SK-MEL-5 (cell line): ENCODE data around the gene A1BG. TPM values are rescaled to one million over a fixed set of nuclear protein-coding genes. Genes with fewer than 3 reads are reported as not detected.
A peak's percentile ranks its signal among the peaks of the same experiment; 100 is the strongest.

Experiments
- DNase-seq: peaks from one replicate; pipeline ENCODE4 v3.0.0-alpha.2; 2016; ENCODE audit warnings: low read depth, low spot score
- in situ Hi-C: cut with HindIII; loops from 2 replicates; pipeline ENCODE4 v1.10.0; 2016; ENCODE audit warnings: low sequenced_read_pairs, high pct_unique_total_duplicates, low pct_unique_long_range_greater_than_20kb
- polyA plus RNA-seq, 2 experiments: library from polyadenylated mRNA; depleted of rRNA; stranded (reverse); fragments of >200 nt; gene quantifications; 2 replicates each; pipeline ENCODE4 v1.2.3, GENCODE V29; 2015
- total RNA-seq: library from RNA; depleted of rRNA; stranded (reverse); fragments of >200 nt; shearing (Covaris generic); gene quantifications from 2 replicates; pipeline ENCODE4 v1.2.3, GENCODE V29; 2014; rRNA removed

A1BG gene, protein sequence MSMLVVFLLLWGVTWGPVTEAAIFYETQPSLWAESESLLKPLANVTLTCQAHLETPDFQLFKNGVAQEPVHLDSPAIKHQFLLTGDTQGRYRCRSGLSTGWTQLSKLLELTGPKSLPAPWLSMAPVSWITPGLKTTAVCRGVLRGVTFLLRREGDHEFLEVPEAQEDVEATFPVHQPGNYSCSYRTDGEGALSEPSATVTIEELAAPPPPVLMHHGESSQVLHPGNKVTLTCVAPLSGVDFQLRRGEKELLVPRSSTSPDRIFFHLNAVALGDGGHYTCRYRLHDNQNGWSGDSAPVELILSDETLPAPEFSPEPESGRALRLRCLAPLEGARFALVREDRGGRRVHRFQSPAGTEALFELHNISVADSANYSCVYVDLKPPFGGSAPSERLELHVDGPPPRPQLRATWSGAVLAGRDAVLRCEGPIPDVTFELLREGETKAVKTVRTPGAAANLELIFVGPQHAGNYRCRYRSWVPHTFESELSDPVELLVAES
- 18.7 and 23.4 TPM in 2 replicates for total RNA-seq
- 29.3 and 65.7 TPM in 2 replicates for polyA plus RNA-seq (2015; cell fraction: cytosol; rRNA removed)
- 10.4 and 17.9 TPM in 2 replicates for polyA plus RNA-seq (2015; cell fraction: nucleus; rRNA removed)

DNA sequence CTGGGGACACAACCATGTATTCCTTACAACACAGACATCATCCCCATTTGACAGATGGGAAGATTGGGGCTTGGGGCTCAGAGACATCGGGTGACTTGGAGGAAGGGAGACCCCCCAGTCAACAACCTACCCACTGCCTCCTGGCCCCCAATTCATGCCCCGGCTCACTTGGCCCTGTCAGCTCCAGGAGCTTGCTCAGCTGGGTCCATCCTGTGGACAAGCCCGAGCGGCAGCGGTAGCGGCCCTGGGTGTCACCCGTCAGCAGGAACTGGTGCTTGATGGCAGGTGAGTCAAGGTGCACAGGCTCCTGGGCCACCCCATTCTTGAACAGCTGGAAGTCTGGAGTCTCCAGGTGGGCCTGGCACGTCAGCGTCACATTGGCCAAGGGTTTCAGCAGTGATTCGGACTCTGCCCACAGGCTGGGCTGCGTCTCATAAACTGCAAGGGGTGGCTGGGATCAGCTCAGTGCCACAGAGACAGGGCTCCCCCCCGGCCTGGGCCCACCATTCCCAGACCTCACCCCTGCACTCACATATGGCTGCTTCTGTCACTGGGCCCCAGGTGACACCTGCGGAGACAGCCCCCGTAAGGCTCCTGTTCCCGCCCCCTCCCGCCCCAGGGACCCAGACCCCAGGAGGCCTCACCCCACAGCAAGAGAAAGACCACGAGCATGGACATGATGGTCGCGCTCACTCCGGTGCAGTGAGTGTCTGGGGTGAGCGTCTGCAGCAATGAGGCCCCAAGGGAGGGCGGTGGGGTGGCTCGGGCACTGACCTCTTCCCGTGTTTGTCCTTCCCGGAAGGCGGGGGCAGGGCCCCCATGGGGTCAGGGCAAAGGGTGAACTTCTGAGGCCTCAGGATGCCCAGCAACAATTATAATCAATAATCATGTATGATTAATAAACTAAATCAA lies at the start of gene A1BG:
TSS of gene A1BG (minus strand) at position 733 of the 912 bp plus-strand sequence. CDS start at position 678, 55 bp downstream.
- no peak for DNase-seq
- in situ Hi-C loops = no loop called here

DNA sequence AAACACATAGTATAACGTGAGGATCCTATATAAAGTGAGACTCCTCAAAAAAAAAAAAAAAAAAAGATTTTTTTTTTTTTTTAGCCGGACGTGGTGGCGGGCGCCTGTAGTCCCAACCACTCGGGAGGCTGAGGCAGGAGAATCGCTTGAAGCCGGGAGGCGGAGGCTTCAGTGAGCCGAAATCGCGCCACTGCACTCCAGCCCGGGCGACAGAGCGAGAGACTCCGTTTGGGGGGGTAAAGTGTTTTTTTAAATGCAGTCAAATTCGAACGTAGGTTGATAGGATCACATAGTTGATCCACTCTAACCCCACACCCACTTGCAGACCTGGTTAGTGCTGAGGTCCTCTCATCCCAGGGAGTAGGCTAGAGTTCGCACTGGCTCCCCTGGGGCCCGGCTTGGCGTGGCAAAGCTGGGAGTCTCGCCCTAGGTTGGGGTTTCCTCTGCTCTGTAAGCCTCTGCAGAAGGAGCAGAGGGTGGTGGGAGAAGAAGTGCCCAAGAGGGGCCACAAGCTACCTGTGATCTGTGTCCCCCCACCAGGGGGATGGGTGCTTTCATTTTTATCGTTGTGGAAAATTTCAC lies 48.6 kb upstream of the A1BG start:
- no peak for DNase-seq
- in situ Hi-C loops = no loop called here

DNA sequence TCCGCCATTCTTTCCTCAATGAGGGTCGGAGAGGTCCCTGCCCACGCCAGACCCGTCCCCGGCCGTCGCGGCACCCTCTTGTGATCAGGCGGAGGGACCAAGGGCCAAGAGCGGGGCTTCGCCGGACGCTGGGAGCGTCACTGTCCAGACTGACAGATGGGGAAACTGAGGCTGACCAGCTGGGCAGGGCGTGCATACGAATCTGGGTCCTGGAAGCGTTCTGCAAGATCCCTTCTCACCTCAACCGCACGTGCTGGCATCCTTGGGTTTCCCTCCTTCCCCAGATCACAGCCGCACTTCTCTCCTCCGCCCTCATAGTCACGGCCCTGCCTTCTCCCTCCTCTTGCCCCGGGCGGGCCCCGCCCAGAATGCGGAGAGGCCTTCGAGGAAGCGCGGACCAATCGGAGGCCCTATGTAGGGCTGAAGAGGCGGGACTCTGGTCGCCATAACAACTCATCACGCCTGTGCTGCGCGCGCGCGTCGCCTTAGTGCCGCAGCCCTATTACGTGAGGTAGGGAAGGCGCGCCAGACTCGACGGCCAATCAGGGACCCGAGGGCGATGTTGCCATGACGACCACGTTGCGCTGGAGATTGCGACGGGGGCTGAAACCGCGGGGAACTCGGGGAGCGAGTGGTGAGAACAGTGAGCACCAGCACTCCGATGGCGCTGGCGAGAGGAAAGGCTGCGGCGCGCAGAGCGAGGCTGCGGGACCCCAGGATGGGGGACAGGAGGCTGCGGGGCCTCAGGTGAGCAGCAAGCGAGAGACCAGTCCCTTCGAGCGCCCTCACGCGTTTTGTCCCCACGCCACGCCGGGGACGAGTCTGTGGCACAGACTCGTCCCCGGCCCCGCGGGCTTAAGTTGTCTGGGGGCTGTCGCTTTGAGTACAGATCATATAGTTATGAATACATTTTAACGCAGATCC lies 47.9 kb upstream of the A1BG start:
- in situ Hi-C loops = no loop called here

DNA sequence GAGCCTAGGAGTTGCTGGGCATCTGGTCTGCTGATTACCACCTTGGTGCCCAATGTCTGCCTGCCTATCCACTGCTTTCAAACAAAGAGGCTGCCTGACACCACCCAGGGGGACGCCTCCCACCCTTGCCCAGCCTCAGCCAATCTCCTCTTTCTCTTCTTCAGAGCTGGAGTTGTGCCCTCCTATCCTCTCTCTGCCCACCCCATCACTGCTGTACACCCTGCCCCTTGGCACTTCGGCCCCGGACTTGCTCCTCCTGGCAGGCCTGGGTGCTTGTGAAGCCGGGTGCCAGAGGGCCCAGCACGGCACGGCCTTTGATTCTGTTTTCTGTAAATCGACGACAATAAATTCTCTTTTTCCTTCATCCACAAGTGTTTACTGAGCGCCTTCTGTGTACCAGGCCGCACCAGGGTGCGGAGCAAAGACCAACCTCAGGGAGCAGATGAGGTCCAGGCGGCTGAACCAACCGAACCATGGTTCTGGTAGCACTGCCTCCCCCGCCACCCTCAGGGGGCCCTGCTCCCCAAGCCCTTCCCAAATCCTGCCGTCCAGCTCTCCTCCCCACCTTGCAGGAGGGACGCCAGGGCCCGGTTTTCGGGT lies 47.1 kb upstream of the A1BG start:
- in situ Hi-C loops = no loop called here
- DNase-seq = no peak

More for the DNA sequence above, 47.9 kb upstream of the A1BG start:
- peak; percentile 98 for DNase-seq

DNA sequence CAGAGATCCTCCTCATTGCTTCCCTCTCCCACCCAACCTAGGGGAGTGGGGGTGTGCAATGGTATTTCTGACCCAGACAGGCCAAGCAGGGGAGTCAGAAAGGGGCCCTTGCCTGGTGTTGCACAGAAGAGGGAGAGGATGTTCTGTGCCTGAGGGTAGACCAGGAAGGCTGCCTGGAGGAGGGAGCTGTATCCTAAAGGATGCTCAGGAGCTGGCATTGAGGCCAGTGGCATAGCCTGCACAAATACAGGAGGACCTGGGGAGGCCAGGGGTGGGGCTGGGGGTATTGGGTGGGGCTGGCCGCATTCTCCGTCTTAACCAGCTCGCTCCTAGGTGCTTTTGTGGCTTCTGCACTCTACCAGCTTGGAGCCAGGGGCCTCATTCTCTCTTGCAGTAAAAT lies 46.6 kb upstream of the A1BG start:
- DNase-seq = no peak
- in situ Hi-C loops = no loop called here

DNA sequence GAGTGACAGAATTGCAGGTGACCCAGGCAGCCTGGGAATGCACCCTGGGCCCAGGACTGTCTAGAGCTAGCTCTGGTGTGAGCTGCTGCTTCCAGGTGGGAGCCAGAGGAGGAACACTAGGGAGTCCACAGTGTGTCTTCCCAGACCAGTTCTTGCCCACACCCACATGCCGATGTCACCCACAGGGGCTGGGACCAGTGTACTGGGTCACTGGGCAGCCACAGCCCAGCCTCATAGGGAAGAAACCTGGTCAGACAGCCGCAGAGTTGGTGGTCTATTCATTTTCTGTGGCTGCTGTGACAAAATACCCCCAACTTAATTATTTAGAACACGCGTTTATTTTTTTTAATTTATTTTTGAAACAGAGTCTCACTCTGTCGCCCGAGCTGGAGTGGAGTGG lies 45.3 kb upstream of the A1BG start:
- in situ Hi-C loops = no loop called here

DNA sequence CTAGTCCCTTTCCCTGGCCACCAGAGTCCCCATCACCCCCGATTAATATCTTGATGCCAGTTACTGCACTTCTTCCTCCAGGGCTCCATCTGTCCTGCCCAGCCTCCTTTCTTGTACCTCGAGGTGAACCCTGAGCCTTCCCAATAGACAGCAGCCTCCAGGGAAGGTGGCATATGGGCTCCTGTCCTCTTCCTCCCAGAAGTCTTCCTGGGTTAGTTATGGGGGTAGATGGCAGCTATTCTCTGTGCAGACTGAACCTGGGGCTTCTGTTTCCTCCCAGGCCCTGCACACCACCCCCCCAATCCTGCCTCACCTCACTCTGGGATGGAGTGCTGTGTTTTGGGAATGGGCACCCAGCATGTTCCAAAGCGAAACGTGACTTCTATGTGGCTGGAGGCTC lies 44.8 kb upstream of the A1BG start:
- in situ Hi-C loops = no loop called here
- no peak for DNase-seq

More for the DNA sequence above, 45.3 kb upstream of the A1BG start:
- no peak for DNase-seq

DNA sequence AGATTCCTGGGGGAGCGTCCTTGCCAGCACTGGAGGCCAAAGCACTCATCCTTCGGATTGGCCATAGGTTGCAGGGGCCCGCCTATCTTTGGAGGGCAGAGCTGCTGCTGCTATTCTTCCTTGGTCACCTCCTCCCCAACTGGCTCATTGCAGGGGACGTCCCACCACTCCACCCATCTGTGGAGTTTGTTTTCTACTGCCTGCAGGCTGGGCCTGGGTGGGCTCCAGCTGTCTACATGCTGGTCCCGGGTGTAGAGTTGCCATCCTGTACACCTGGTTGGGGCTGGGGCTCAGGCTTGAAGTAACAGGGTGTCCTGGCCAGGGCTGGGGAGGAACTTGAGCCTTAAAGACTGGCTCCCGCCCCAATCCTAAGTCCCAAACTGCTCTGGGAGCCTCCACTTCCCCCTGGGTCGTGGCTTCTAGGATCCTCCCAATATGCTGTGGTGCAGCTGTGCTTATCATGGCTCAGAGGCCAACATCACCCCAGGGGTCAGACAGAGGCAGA lies 44.3 kb upstream of the A1BG start:
- no peak for DNase-seq
- in situ Hi-C loops = no loop called here

DNA sequence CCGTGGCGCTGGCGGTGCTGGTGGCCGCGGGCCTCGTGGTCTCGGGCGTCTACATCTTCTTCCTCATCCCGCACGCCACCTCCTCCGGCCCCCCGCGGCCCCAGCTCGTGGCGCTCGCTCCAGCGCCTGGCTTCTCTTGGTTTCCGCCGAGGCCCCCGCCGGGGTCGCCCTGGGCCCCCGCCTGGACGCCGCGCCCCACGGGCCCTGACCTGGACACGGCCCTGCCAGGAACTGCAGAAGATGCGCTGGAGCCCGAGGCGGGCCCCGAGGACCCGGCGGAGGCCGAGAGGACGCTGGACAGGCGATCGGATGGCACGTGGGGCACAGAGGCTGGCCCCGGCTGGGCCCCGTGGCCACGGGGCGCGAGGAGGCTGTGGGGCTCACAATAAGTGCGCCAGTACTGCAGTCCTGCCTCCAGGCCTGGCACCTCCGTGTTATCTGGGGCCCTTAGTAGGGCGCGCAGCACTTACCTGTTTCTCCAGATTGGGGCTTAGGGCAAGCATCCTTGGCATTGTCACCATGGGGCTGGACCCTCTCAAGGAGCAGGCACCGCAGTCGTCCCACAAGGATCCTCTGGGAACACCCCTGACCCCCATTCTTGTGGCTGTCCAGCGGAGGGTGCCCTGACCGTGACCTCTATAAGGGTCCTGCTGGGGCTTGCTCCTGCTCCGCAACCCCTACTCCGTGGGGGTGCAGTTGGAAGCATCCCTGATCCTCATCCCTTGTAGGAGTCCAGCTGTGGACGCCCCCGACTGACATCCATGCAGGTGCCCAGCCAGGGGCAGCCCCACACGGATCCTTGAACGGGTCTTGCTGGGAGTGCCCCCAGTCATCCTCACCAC lies 43.6 kb upstream of the A1BG start:
- in situ Hi-C loops = no loop called here
- no peak for DNase-seq

DNA sequence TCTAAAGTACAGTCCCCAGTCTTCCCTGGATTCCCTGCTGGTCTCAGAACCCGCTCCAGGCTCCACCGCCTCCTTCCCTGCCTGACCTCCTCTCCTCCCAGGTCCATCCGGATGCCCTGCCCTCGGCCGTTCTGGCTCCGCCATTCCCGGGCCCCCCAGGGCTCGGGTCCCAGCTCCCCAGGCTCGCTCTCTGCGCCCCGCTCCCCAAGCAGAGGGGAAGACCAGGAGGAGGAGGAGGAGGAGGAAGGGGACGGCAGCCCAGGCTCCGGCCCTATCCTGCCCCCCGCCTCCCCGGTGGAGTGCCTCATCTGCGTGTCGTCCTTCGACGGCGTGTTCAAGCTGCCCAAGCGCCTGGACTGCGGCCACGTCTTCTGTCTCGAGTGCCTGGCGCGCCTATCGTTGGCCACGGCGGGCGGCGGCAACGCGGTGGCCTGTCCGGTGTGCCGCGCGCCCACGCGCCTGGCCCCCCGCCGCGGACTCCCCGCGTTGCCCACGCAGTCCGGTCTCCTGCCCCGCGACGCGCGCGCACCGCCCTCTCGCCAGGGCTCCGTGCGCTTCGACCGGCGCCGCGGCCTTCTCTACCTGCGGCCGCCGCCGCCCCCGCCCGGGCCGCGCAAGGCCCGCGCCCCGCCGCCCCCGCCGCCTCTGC lies 42.8 kb upstream of the A1BG start:
- in situ Hi-C loops = no loop called here

DNA sequence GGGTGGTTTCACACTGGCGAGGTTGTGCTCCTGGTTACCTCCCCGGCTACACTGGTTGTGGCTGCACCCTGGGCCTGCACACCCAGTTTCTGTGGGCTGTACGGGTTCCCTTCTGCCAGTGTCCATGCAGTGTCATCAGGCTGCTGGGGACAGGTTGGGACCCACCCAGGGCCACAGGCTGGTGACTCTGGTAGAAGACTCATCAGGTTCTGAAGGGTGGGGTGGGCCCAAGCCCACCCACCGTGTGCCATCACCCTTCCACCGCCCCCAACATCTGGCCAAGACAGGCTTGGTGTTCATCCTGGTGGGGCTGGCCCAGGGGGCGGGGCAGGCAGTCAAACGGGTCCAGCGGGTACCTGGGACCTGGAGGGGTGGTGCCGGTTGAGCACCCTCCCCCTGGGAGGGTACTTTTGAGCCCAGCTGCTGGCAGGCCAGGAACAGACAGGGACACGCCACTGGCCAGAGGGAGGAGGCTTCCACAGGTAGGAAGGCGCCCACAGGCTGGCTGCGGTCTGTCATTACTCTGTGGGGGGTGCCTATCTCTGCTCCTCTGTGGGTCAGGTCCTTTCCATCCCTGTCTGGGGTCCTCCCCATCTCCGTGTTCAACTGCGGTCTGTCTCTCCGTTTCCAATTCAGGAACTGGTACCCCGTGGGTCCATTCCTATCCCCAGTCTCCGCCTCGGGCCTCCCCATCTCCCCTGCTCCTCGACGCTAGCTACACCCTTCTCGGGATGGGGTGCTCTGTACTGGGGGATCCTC lies 42.1 kb upstream of the A1BG start, which contains the start of gene RNF225:
TSS of gene RNF225 (plus strand) at position 437 of the 759 bp plus-strand sequence. CDS start 434 bp downstream, outside the sequence.
- in situ Hi-C loops = no loop called here
- DNase-seq = no peak

More for the DNA sequence above, 42.8 kb upstream of the A1BG start:
- DNase-seq = no peak

DNA sequence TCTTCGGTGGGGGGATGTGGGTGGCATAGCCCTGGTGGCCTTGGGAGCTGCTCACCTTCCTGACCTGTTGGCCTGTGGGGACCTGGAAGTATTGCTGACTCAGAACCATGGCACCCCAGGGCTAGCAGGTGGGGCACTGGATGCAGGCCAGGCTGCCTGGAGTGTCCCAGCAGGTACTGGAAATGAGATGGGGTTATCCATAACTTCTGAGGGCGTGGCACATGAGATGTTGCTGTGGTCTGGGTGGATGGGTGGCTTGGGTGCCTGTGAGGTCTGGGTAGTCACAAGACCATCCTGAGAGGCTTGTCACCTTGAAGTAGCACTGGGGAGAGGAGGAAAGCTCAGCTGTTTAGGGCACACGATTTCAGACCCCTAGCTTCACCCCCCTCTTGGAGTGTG lies 41.5 kb upstream of the A1BG start:
- no peak for DNase-seq
- in situ Hi-C loops = no loop called here

DNA sequence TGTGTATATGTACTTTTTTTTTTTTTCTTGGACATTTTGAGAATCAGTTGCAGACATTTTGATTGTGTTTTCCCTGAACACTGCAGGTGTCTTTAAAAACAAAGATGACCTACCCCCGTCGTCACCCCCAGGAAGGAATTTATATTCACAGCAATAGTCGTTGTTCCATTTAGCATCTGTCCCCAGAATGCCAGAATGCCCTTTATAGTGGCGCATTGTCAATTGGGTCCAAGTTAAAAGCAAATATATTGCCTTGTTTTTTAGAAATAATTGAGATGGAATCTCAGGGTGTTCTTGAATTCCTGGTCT lies 40.4 kb upstream of the A1BG start:
- in situ Hi-C loops = no loop called here

DNA sequence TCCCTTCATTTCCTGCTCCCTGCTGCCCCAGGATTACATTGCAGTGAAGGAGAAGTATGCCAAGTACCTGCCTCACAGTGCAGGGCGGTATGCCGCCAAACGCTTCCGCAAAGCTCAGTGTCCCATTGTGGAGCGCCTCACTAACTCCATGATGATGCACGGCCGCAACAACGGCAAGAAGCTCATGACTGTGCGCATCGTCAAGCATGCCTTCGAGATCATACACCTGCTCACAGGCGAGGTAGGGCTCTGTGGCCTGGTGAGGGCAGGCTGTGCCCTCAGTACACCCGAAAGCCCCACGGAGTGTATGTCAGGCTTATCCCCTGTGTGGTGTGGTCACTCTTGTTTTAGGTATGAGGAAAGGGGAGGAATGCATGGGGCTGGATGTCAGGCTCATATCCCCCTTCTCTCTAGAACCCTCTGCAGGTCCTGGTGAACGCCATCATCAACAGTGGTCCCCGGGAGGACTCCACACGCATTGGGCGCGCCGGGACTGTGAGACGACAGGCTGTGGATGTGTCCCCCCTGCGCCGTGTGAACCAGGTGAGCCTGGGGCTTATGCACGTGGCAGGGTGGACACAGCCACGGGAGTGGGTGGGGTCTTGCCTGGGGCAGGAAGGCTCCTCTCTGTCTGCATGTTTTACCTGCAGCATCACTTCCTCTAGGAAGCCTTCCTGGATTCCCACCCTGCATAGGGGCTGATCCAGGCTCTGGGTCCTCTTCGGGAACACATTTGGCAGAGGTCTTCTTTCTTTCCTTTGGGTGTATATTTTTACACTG lies 39.8 kb upstream of the A1BG start:
- in situ Hi-C loops = no loop called here
- DNase-seq = no peak

More for the DNA sequence above, 40.4 kb upstream of the A1BG start:
- no peak for DNase-seq
